DMS 273 (cell line): ENCODE data around the gene S100A5.
A peak's percentile ranks its signal among the peaks of the same experiment; 100 is the strongest.
"Not testable (repeated sequence)": the region's sequence is repeated elsewhere in the genome, so short reads cannot be mapped to it uniquely, and the experiment has no call there.

Source experiments
- DNase-seq: peaks from one replicate; lab custom pipeline; 2025; ENCODE audit not compliant: unreplicated experiment; lab: John Stamatoyannopoulos, UW

Gene S100A5, protein sequence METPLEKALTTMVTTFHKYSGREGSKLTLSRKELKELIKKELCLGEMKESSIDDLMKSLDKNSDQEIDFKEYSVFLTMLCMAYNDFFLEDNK

DNA sequence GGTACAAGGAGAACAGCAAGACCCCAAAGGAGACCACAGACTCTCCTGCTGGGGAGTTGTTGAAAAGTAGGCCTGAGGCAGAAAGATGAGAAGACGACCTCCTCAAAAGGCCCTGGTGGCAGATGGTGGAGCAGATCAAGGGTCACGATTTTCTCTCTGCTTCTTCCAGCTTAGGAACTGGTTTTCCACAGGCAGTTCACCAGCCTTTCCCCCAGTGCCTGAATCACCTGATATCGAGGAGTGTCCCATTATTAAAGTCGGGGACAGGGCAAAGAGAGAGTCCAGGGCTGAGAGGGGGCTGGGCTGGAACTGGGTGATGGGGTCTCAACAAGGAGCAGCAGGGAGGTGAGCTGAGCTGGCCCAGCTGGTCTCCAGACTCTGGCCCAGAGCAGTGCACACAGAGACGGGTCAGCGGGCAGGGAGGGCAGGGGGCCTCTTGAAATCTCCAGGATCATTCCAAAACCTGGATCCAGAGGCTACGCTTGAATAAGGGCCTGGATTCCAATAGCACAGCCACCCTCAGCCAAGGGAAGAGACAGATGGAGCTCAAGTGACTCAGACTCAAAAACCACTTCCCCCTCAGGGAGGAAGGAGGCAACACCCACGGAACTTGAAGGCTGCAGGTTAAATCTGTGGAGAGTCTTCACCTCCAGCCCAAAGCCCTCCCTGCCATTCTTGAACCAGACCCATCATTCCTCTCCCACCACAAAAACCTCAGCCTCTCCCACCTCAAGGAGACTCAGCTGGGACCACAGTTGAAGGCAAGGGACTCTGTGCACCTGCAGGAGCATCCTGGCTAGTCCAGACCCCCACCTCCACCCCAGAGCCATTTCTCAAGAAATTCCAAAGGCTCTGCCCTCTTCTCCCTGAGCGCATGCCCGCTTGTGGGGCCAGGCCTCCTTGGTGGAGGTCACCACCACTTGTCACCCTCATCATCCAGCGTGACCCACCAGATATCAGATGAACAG, at the start of gene S100A5:
S100A5 (minus strand) TSS at position 541 of the 968 bp plus-strand sequence. CDS start 743 bp downstream, outside the sequence.
- DNase-seq: peak; percentile 87

- DNase-seq: no peak
Observed at GRCh38 chr1:153588482-153588881, 47.7 kb upstream of the S100A5 start.

- not testable (repeated sequence) for DNase-seq
Observed at GRCh38 chr1:153588033-153588432, 47.3 kb upstream of the S100A5 start.

GRCh38 chr1:153587314-153587713, 46.6 kb upstream of the S100A5 start:
- no peak for DNase-seq

DNA sequence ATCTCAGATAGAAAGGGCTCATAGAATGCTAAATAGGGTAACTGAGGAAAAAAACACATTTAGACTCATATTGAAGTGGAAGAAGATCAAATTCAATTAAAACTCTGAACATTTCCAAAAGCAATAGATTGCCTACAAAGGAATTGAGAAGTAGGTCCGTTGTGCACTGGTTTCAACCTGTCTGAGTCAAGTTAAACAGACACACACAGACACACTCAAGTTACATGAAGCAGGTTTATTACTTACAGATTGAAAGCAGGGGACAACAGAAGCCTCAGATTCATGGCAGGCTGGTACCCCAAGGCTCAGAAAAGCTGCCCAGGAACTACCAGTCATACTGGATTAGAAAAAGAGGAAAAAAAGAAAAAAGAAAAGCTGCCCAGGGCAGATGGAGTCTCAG, 45.6 kb upstream of the S100A5 start:
- DNase-seq: no peak

DNA sequence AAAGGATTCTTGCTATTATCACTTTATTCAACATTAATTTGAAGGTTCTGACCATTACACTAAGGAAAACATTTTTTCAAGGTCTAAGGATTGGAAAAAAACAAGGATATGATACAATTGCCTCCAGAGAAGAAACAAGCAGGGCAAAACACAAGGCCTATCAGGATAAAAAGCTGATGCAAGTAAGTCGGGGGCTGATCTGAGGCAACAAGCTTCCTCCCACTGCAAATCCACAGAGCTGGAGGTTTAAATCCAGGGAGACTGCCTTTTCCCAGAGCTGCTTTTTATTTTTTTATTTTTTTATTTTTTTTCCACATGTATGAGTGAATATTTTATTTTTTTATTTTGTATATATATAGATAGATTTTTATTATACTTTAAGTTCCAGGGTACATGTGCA, 44.3 kb upstream of the S100A5 start:
- no peak for DNase-seq

- no peak for DNase-seq
Observed at GRCh38 chr1:153583976-153584375, 43.2 kb upstream of the S100A5 start.

DNA sequence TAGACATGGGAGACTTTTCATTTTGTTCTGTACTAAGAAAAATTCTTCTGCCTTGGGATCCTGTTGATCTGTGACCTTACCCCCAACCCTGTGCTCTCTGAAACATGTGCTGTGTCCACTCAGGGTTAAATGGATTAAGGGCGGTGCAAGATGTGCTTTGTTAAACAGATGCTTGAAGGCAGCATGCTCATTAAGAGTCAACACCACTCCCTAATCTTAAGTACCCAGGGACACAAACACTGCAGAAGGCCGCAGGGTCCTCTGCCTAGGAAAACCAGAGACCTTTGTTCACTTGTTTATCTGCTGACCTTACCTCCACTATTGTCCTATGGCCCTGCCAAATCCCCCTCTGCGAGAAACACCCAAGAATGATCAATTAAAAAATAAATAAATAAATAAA, 42.8 kb upstream of the S100A5 start:
- DNase-seq: not testable (repeated sequence)

DNA sequence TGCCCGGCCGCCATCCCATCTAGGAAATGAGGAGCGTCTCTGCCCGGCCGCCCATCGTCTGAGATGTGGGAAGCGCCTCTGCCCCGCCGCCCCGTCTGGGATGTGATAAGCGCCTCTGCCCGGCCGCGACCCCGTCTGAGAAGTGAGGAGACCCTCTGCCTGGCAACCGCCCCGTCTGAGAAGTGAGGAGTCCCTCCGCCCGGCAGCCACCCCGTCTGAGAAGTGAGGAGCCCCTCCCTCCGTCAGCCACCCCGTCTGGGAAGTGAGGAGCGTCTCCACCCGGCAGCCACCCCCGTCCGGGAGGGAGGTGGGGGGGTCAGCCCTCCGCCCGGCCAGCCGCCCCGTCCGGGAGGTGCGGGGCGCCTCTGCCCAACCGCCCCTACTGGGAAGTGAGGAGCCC, 42.1 kb upstream of the S100A5 start:
- DNase-seq: not testable (repeated sequence)

- DNase-seq: no peak
Observed at GRCh38 chr1:153578936-153579335, 38.2 kb upstream of the S100A5 start.

DNA sequence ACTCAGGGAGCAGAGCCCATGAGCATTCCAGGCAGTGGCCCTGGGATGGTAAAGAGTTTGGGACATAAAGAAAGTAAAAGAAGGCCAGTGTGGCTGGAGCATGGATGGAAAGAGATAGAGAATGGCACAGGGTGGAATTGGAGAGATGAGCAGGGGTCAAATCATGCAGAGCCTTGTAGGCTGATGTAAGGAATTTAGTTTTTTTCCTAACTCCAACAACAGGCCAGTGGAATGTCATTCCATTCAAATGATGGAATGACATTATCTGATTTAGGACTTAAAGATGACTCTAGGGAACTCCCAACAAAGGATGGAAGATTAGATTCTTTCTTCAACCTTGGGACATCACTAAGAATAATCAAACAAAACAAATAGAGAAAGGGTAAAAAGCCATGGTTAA, 37.8 kb upstream of the S100A5 start:
- DNase-seq: no peak

GRCh38 chr1:153577624-153578051, 36.9 kb upstream of the S100A5 start:
- DNase-seq: no peak

DNA sequence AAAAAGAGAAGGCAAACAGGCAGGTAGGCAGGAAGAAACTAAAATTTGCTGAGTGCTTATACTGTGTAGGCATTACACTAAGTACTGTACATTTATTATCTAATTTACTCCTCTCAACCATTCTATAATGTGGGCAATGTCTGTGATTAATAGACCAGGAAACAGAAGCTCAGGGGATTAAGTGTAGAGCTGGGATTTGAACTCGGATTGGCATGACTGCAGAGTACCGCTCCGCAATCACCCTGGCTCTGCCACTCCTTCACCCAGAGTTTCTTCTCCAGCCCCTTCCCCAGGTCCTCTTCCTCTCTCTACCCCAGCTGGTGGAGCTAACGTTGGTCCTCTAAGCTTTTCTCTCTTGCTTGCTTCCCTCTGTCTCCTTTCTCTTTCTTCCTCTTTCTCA, 36.4 kb upstream of the S100A5 start:
- DNase-seq: no peak

- not testable (repeated sequence) for DNase-seq
Observed at GRCh38 chr1:153575497-153575896, 34.8 kb upstream of the S100A5 start.

DNA sequence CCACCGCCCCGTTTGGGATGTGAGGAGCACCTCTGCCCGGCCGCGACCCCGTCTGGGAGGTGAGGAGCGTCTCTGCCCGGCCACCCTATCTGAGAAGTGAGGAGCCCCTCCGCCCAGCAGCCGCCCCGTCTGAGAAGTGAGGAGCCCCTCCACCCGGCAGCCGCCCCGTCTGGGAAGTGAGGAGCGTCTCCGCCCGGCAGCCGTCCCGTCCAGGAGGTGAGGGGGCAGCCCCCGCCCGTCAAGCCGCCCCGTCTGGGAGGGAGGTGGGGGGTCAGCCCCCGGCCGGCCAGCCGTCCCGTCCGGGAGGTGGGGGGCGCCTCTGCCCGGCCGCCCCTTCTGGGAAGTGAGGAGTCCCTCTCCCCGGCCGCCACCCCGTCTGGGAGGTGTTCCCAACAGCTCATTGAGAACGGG, 34.4 kb upstream of the S100A5 start:
- DNase-seq: not testable (repeated sequence)

- no peak for DNase-seq
Observed at GRCh38 chr1:153573351-153573750, 32.6 kb upstream of the S100A5 start.

- peak; percentile 91 for DNase-seq
Observed at GRCh38 chr1:153572569-153573015, 31.9 kb upstream of the S100A5 start.

DNA sequence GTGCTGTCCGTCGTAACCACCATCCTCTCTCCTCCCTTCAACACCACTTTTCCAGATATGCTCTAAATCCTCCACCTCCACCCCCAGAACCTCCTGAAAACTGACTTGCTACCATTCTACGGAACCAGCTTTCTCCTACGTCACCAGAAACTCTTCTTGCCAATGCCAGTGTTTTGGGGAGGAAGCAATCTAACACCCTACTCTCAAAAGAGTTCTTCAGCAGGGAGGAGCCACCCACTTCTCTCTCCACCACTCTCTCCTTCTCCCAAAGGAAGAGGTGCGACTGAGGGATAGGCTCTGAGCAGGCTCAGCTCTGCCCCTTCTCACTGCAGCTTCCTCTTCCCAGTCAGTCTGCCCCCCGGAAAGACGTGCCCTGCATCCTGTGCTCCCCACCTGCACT, 31.0 kb upstream of the S100A5 start:
- no peak for DNase-seq

DNA sequence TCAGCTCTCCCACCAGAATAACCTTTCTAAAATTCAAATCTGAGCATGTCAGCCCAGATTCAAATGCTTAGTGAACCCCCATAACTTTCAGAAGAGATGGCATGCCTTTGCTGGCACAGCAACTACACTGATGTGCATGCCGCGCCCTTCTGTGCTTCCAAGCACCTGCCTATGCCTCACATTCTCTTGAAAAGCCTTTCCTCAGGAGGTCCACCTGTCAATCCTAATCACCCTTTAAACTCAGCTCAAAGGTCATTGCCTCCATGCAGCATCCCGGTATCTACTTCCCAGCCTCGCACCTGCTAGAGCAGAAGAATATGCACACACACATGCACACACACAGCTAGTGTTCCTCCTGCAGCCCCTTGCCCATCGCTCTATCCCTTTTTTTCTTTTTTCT, 30.1 kb upstream of the S100A5 start:
- no peak for DNase-seq

GRCh38 chr1:153569465-153569864, 28.7 kb upstream of the S100A5 start:
- DNase-seq: no peak

DNA sequence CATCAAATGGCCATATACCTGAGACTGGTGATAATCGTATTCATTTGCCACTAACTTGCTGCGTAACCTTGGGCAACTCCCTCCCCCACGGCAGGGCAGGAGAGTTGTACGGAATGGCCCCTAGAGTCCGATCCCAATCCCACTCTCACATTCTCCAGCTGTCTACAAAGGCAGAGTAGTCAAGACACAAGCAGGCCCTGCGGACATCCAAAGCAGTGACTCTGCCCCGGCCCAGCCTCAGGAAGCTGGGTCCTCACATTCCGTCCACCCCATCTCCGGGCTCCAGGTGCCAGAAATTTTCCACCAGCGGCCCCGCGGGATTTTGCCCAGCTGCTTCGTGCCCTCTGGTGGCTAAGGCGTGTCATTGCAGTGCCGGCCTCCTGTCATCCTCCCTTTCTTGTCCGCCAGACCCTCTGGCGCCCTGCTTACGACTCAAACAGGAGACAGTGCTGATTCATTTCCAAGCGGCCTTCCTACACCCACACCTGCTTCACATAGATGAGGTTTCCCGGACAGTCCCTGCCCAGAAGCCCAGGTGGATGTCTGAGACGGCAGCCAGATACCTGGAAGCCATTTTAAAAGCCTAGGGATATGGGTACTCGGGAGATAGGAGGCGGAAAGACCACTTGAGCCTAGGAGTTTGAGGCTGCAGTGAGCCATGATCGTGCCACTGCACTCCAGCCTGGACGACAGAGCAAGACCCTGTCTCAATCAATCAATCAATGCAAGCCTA, 27.8 kb upstream of the S100A5 start:
- DNase-seq: peak; percentile 97
